Esophagus squamous epithelium (tissue), 4 donors: ENCODE results near the gene BHLHA15.

Experiments
- POLR2A ChIP-seq, 4 donors: fragments of 450-650 bp; IDR thresholded peaks; one replicate each; pipeline ENCODE4 v1.6.1; 2017; ENCODE audit warnings: antibody characterized with exemption in 4 of 4, mild to moderate bottlenecking in 4 of 4, moderate library complexity in 3 of 4
- TF ChIP-seq, protein P1 (sequence below), 6 experiments: fragments of 450-650 bp in 4 of 6; fragments of 200-600 bp in 2 of 6; sonication (generic) in 2 of 6; IDR thresholded peaks; one replicate each; pipeline ENCODE4 v1.5.1; 2016 to 2019; ENCODE audit warnings: antibody characterized with exemption in 6 of 6, mild to moderate bottlenecking in 4 of 6, moderate library complexity in 4 of 6

DNA sequence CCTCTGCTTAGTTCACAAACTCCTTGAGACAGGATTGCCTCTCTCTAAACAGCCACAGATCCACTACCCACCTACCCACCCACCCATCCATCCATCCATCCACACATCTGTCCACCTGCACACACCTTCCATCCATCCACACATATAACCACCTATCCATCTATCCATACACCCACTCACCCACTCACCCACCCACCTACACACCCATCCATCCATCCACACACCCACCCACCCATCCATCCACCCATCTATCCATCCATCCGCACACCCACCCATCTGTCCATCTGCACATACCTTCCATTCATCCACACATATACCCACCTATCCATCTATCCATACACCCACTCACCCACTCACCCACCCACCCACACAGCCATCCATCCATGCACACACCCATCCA is 31.1 kb downstream of the BHLHA15 start:
- TF ChIP-seq, protein P1, sequence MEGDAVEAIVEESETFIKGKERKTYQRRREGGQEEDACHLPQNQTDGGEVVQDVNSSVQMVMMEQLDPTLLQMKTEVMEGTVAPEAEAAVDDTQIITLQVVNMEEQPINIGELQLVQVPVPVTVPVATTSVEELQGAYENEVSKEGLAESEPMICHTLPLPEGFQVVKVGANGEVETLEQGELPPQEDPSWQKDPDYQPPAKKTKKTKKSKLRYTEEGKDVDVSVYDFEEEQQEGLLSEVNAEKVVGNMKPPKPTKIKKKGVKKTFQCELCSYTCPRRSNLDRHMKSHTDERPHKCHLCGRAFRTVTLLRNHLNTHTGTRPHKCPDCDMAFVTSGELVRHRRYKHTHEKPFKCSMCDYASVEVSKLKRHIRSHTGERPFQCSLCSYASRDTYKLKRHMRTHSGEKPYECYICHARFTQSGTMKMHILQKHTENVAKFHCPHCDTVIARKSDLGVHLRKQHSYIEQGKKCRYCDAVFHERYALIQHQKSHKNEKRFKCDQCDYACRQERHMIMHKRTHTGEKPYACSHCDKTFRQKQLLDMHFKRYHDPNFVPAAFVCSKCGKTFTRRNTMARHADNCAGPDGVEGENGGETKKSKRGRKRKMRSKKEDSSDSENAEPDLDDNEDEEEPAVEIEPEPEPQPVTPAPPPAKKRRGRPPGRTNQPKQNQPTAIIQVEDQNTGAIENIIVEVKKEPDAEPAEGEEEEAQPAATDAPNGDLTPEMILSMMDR (IDR thresholded peaks at IDR 0.05) = no peak
- TF ChIP-seq POLR2A (IDR thresholded peaks at IDR 0.05) = no peak
